SH-SY5Y (cell line): Measurements from ENCODE around the gene SLC50A1.

ENCODE experiments used
- GATA2 ChIP-seq: IDR thresholded peaks from 2 replicates; pipeline ENCODE4 v1.6.1; 2011; ENCODE audit warnings: mild to moderate bottlenecking, low read depth, low read length
- GATA3 ChIP-seq: IDR thresholded peaks from 2 replicates; pipeline ENCODE4 v1.6.1; 2011; ENCODE audit warnings: low read depth, mild to moderate bottlenecking, low read length, moderate library complexity

DNA sequence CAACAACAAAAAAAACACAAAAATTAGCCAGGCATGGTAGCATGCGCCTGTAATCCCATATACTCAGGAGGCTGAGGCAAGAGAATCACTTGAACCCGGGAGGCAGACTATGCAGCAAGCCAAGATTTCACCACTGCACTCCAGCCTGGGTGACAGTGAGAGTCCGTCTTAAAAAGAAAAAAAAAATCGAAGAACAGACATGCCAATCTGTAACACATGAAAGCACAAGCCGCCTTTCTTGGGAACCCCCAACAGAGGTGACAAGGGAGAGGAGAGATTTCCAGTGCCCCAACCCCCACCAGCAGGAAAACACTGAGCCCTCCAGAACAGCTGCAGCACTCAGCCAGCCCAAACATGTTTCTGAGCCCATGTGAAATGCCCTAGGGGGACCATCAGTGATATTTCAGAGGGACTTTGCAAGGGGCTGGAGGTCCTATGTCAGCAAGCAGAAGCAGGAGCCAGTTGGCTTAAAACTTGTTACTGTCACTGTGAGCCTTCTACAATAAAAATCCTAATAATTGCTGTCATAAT is 22.1 kb upstream of the SLC50A1 start:
- TF ChIP-seq GATA2 (no peak), GATA3 (no peak)
